SKM-1 (cell line): ENCODE results near the gene GDE1.

Experiments
- DNase-seq: peaks from one replicate; lab custom pipeline; 2025; ENCODE audit not compliant: unreplicated experiment; lab: John Stamatoyannopoulos, UW

The GDE1 gene

DNA sequence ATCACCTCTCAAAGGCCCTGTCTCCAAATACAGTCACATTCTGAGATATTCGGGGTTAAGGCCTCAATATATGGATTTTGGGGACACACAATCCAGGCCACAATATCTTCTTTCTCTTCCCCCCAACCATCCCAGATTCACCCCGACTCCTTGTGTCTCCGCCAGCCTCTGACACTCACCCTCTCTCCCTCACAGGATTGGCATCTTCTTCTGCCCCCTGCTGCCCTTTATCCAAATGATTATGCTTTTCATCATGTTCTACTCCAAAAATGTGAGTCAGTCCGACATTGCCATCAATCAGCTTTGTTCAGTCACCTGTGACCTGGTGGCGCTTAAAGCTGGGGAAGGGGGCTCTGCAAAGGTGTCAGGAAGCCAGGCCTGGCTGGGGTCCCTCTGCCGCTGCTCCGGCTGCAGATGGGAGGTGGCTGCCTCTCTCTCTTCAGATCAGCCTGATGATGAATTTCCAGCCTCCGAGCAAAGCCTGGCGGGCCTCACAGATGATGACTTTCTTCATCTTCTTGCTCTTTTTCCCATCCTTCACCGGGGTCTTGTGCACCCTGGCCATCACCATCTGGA lies 35.1 kb downstream of the GDE1 start:
- no peak for DNase-seq

DNA sequence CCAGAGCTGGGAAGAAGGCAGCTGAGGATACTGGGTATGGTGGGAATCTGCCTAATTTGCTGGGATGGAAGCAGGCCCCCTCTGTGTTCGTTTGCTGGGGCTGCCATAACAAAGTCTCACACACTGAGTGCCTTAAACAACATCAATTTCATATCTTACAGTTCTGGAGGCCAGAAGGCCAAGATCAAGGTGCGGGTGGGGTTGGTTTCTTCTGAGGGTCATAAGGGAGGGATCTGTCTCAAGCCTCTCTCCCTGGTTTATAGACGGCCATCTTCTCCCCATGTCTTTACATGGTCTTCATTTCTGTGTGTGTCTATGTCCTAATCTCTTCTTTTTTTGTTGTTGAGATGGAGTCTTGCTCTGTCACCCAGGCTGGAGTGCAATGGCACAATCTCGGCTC lies 35.8 kb downstream of the GDE1 start:
- DNase-seq, result no peak

DNA sequence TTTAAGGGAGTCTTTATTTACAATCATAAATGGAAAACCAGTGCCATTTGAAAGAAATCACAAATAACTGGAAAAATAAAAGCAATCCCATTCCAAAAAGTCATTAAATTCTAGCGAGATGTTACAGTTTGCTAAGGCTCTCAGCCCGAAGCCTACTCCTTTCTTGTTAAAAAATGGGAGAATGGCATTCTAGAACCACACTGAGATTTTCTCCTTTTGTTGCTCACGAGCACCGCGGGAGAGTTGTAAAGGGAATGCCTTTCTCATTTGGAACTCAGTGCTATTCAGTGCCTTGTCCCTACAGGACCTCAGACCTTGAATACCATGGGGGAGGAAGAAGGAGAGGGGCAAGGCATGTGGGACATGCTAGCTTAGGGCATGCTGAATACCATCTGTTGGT lies 36.3 kb downstream of the GDE1 start:
- DNase-seq, result no peak

DNA sequence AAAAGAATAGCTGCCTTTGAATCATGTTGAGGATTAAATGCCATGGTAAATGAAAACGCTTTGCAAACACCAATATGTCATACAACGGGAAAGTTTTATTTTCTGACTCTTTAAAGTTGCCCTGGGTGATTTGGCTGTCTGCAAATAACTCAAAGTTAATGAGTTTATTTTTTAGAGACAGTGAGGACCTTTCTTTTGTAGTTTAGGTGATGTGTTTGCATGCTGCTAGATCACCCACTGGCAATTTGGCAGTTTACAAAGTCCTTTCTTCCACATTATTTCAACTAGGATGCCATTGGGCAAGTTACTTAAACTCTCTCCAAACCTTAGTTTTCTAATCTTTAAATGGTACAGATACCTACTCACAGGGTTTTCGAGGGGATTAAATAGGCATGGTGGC lies 37.8 kb downstream of the GDE1 start:
- DNase-seq, result no peak

DNA sequence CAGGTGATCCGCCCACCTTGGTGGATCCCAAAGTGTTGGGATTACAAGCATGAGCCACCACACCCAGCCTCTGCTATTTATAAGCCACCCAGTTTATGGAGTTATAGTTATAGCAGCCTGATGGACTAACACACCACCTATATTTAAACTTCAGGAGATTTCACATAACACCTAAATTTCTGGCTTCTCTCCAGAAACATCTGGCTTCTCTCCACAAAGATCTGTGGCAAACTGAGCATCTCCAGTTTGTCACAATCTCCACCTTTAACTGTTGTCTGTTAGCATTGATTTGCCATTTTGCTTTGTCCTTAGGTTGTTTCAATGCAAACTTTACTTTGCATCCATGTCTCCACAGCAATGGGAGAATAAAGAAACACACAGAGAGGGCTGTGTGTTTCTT lies 39.6 kb downstream of the GDE1 start:
- no peak for DNase-seq

DNA sequence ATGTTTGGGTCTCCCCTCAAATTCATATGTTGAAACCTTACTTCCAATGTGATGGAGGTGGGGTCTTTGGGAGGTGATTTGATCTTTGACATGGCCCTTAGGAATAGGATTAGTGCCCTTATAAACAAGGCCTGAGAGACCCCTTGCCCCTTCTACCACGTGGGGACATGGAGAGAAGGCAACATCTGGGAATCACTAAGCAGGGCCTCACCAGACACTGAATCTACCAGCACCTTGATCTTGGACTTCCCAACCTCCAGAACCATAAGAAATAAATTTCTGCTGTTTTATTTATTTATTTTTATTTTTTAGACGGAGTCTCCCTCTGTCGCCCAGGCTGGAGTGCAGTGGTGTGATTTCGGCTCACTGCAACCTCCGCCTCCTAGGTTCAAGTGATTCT lies 40.1 kb downstream of the GDE1 start:
- no peak for DNase-seq

DNA sequence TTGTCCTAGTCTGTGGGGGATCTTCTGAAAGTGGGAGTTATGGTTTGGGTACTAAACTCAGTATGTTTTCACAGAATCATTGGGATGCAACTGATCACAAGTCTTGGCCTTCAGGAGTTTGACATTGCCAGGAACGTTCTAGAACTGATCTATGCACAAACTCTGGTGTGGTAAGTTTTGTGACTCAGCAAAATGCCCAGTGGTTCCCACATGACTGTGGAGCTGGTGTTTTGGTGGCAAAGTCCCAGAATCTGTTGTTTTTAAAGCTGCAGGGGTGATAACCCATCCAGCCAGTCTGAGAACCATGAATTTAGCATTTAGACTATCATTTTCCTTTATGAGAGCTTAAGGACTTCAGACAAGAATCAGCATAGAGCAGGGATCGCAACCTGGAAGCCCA lies 40.6 kb downstream of the GDE1 start:
- DNase-seq, result no peak

DNA sequence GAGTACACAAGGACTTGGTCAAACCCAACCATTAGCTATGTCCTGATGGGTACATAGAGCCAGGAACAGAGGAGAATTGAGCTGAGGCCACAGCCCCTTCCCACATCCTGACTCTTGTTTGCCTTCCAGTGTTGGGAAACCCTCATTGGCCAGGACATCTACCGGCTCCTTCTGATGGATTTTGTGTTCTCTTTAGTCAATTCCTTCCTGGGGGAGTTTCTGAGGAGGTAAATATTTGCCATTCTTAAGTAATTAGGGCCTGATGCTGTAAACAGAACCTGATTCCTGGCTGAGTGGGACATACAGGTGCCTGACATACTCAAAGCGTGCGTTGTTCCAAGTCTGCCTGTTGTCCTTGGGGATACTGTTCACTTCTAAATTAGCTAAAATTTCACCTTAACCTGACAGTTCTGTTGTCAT lies 42.6 kb downstream of the GDE1 start:
- no peak for DNase-seq

DNA sequence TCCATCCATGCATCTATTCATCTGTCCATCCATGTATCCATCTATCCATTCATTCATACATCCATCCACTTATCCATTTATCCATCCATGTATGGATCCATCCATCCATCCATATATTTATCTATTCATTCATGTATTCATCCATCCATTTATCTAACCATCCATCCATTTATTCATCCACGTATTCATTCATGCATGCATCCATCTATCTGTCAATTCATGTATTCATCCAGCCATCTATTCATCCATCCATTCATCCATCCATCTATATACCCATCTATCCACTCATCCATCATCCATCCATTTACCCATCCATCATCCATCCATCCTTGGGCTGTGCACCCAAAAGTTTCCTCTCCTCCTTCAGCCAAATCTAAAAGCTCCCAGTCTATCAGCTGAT lies 43.4 kb downstream of the GDE1 start:
- DNase-seq, result no peak

DNA sequence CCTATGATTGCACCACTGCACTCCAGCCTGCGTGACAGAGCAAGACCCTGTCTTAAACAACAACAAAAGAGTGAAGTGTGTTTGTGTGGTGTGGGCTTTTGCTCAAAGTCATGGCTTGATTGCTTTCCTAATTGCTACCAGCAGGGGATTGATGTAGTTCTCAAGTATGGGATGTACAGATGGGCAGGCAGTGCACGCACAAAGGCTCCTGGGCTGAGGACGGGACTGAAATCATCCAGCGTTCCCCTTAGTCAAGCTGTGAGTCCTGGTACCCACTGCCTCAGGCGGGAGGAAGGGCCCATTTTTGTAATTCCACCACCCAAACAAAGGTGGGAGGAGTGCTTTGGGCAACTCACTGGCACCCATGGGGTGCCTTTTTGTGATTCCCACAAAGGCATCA lies 47.3 kb downstream of the GDE1 start:
- no peak for DNase-seq

DNA sequence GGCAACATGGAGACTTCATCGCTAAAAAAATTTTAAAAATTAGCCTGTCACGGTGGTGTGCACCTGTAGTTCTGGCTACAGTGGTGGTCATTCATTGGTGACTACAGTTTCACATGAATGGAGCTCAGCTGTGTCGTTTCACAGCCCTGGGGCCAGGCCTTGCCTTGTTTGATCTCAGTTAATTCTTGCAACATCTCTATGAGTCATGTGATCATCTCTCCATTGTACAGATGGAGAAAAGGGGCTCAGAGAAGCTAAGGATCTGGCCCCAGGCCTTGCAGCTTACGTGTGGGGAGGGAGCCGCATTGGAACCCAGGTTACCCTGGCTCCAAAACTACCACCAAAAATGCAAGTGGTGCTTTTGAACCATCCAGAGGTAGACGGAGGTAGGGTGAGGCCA lies 49.4 kb downstream of the GDE1 start:
- DNase-seq, result no peak

DNA sequence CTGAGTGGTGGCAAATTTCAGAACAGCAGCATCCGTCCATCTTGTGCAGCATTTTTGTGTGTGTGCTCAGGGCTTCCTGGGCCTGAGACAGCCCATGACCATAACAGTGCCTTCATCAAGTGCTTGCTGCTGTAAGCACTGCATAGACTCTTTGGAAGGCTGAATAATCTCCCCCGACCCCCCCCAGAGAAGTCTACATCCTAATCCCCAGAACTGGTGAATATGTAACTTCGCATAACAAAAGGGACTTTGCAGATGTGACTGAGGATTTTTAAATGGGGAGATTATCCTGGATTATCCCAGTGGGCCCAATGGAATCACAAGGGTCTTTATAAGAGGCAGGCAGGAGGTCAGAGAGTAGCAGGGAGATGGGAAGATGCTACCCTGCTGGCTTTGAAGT lies 53.6 kb downstream of the GDE1 start:
- no peak for DNase-seq

DNA sequence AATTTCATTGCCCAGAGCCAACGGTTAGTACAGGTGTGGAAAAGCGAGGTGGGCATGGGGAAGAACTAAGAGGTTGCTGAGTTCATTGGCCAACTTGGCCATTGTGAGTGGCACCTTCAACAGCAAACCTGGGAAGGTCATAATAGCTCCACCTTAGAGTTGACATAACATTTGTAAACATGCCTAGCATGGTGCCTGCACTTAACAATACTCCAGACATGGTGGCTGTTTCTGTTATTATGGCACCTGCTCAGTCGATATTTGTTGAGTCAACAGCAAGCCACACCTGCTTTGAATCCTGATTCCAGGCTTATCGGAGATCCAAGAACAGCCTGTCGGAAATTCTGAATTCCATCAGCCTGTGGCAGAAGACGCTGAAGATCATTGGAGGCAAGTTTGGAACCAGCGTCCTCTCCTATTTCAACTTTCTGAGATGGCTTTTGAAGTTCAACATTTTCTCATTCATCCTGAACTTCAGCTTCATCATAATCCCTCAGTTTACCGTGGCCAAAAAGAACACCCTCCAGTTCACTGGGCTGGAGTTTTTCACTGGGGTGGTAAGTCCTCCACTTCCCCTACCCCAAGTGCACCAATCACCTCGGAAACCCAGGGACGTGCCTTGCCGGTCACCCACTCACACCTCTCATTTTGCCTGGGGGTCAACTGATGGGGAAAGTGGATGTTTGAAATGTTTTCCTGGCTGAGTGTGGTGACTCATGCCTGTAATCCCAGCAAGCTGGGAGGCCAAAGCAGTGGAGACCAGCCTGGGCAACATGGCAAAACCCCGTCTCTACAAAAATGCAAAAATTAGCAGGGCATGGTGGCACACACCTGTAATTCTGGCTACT lies 58.2 kb downstream of the GDE1 start:
- DNase-seq, result no peak

DNA sequence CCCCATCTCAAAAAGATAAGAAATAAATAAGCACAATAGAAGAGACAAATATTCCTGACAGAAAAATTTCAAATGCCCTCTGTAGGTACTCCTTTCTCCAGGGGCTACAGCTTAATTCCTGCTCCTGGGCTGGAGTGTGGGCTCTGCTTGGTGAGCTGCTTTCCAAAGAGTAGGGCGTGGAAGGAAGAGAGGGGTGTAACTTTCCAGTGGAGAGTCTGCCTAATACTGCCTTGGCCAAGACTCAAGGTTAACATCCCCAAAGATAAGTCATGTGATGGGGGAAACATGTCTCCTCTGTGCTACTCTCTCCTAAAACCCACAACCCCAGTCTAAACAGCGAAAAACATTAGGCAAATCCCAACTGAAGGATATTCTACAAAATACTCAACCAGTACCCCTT lies 61.5 kb downstream of the GDE1 start:
- no peak for DNase-seq

DNA sequence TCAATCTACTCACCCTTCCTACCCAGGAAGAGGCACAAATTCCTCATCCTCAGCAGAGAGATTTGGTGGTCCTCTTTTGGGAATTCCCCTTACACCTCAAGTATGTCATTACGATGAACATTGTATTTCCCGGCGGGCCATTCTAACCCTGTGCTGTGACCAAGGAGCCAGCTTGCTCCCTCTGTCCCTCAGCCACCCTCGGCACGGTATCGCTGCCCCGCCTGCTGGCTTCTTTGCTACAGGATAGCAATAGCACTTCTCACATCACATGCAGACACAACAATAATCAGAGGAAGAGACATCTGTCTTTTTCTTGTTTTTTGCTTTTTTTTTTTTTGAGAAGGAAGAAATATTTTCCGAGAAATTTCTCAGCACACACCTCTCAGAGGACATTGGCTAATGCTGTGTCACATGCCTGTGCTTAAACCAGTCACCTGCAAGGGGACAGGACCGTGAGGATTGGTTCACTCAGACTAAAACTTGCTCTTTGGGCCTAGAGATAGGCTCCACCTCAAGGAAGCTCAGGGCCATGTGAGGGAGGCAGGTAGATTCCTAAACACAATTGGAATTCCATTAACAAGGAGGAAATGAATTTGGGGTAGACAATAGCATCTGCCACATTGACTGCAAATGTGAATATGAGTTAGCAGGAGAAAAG lies 63.0 kb downstream of the GDE1 start:
- no peak for DNase-seq
